ENCODE measurements around the gene ZMIZ1.

Gene ZMIZ1

GRCh38 chr10:79050896-79051555 is 17.7 kb upstream of the ZMIZ1 start:
- DNase-seq (ENCODE audit: low read depth) = no peak

GRCh38 chr10:79051766-79052165 is 17.0 kb upstream of the ZMIZ1 start:
- DNase-seq (ENCODE audit: low read depth) = no peak

- no peak for DNase-seq (ENCODE audit: low read depth)
Observed at GRCh38 chr10:79052291-79053080, 16.3 kb upstream of the ZMIZ1 start.

- no peak for DNase-seq (ENCODE audit: low read depth)
Observed at GRCh38 chr10:79053081-79053434, 15.7 kb upstream of the ZMIZ1 start.

- DNase-seq (ENCODE audit: low read depth) = no peak
Observed at GRCh38 chr10:79053481-79054202, 15.1 kb upstream of the ZMIZ1 start.

GRCh38 chr10:79054203-79055099 is 14.3 kb upstream of the ZMIZ1 start:
- DNase-seq (ENCODE audit: low read depth) = no peak

- DNase-seq (ENCODE audit: low read depth) = no peak
Observed at GRCh38 chr10:79055100-79055782, 13.5 kb upstream of the ZMIZ1 start.

- no peak for DNase-seq (ENCODE audit: low read depth)
Observed at GRCh38 chr10:79055892-79056291, 12.9 kb upstream of the ZMIZ1 start.

- DNase-seq (ENCODE audit: low read depth) = no peak
Observed at GRCh38 chr10:79056361-79056735, 12.4 kb upstream of the ZMIZ1 start.

- no peak for DNase-seq (ENCODE audit: low read depth)
Observed at GRCh38 chr10:79056736-79057391, 11.9 kb upstream of the ZMIZ1 start.

GRCh38 chr10:79057481-79058275 is 11.1 kb upstream of the ZMIZ1 start:
- DNase-seq (ENCODE audit: low read depth) = no peak

GRCh38 chr10:79058899-79059841 is 9.6 kb upstream of the ZMIZ1 start:
- DNase-seq (ENCODE audit: low read depth) = no peak

GRCh38 chr10:79059859-79060379 is 8.8 kb upstream of the ZMIZ1 start:
- DNase-seq (ENCODE audit: low read depth) = no peak

GRCh38 chr10:79060641-79061255 is 8.0 kb upstream of the ZMIZ1 start:
- no peak for DNase-seq (ENCODE audit: low read depth)

- no peak for DNase-seq (ENCODE audit: low read depth)
Observed at GRCh38 chr10:79061441-79062315, 7.1 kb upstream of the ZMIZ1 start.

- DNase-seq (ENCODE audit: low read depth) = no peak
Observed at GRCh38 chr10:79063071-79063491, 5.7 kb upstream of the ZMIZ1 start.
